ENCODE data around the gene ABCC3. TPM values are rescaled to one million over a fixed set of nuclear protein-coding genes. Genes with fewer than 3 reads are reported as not detected.
A peak's percentile ranks its signal among the peaks of the same experiment; 100 is the strongest.

ABCC3 gene
- total and polyA plus RNA-seq, 9 of the 15 experiments (the other 6 are each of a cell fraction or from before 2014, with no cell fraction given), result 0.03 to 1.6 (median 0.42) TPM; not detected in 5

DNA sequence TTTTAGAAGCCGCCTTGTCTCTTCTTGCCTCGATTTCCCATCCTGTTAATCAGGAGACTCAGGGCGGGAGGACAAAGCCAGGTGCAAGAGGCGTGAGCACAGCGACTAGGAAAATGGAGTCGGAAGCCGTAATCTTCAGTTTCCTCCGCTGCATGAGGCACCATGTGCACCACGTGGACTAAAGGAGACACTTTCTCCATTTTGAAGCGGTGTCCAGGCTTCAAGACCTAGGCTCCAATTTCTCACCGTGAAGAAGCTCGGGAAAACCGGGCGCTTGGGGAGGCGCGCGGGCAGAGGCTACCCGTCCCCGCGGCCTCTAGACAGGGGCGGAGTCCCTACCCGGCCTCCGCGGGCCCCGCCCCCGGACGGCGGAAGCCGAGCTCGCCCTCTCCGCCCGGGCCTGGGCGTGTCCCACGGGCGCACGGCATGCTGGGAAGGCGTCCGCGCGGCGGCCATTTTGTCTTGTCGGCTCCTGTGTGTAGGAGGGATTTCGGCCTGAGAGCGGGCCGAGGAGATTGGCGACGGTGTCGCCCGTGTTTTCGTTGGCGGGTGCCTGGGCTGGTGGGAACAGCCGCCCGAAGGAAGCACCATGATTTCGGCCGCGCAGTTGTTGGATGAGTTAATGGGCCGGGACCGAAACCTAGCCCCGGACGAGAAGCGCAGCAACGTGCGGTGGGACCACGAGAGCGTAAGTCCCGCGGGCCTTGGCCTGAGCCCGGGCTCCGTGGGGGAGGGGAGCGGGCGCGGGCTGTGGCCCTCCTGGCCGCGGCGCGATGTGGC lies 84.7 kb downstream of the ABCC3 start, which contains the start of gene LUC7L3 (continued):
- TF ChIP-seq, protein P1, sequence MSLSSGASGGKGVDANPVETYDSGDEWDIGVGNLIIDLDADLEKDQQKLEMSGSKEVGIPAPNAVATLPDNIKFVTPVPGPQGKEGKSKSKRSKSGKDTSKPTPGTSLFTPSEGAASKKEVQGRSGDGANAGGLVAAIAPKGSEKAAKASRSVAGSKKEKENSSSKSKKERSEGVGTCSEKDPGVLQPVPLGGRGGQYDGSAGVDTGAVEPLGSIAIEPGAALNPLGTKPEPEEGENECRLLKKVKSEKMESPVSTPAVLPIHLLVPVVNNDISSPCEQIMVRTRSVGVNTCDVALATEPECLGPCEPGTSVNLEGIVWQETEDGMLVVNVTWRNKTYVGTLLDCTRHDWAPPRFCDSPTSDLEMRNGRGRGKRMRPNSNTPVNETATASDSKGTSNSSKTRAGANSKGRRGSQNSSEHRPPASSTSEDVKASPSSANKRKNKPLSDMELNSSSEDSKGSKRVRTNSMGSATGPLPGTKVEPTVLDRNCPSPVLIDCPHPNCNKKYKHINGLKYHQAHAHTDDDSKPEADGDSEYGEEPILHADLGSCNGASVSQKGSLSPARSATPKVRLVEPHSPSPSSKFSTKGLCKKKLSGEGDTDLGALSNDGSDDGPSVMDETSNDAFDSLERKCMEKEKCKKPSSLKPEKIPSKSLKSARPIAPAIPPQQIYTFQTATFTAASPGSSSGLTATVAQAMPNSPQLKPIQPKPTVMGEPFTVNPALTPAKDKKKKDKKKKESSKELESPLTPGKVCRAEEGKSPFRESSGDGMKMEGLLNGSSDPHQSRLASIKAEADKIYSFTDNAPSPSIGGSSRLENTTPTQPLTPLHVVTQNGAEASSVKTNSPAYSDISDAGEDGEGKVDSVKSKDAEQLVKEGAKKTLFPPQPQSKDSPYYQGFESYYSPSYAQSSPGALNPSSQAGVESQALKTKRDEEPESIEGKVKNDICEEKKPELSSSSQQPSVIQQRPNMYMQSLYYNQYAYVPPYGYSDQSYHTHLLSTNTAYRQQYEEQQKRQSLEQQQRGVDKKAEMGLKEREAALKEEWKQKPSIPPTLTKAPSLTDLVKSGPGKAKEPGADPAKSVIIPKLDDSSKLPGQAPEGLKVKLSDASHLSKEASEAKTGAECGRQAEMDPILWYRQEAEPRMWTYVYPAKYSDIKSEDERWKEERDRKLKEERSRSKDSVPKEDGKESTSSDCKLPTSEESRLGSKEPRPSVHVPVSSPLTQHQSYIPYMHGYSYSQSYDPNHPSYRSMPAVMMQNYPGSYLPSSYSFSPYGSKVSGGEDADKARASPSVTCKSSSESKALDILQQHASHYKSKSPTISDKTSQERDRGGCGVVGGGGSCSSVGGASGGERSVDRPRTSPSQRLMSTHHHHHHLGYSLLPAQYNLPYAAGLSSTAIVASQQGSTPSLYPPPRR (CRISPR knock-in tag; IDR thresholded peaks at IDR 0.05; ENCODE audit: borderline replicate concordance), result peak; percentile 52; the same call in 1 of the 2 replicates
- TF ChIP-seq FOS (IDR thresholded peaks at IDR 0.05; ENCODE audit: extremely low read depth, insufficient read length) (no peak), CTBP1 (IDR thresholded peaks at IDR 0.05; ENCODE audit: borderline replicate concordance) (peak; percentile 59), SUPT5H (IDR thresholded peaks at IDR 0.05) (peak; percentile 98), SMARCB1 (IDR thresholded peaks at IDR 0.05; ENCODE audit: insufficient read length, low read depth) (no peak), ZNF354B (CRISPR knock-in tag; IDR thresholded peaks at IDR 0.05) (no peak), PTTG1 (tag; IDR thresholded peaks at IDR 0.05; ENCODE audit: low read depth) (no peak)
- TF ChIP-seq, protein P2, sequence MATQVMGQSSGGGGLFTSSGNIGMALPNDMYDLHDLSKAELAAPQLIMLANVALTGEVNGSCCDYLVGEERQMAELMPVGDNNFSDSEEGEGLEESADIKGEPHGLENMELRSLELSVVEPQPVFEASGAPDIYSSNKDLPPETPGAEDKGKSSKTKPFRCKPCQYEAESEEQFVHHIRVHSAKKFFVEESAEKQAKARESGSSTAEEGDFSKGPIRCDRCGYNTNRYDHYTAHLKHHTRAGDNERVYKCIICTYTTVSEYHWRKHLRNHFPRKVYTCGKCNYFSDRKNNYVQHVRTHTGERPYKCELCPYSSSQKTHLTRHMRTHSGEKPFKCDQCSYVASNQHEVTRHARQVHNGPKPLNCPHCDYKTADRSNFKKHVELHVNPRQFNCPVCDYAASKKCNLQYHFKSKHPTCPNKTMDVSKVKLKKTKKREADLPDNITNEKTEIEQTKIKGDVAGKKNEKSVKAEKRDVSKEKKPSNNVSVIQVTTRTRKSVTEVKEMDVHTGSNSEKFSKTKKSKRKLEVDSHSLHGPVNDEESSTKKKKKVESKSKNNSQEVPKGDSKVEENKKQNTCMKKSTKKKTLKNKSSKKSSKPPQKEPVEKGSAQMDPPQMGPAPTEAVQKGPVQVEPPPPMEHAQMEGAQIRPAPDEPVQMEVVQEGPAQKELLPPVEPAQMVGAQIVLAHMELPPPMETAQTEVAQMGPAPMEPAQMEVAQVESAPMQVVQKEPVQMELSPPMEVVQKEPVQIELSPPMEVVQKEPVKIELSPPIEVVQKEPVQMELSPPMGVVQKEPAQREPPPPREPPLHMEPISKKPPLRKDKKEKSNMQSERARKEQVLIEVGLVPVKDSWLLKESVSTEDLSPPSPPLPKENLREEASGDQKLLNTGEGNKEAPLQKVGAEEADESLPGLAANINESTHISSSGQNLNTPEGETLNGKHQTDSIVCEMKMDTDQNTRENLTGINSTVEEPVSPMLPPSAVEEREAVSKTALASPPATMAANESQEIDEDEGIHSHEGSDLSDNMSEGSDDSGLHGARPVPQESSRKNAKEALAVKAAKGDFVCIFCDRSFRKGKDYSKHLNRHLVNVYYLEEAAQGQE (IDR thresholded peaks at IDR 0.05; ENCODE audit: borderline replicate concordance), result no peak
- TF ChIP-seq, protein P2 (CRISPR knock-in tag; IDR thresholded peaks at IDR 0.05; ENCODE audit: low read depth), result no peak
- TF ChIP-seq, protein P3, sequence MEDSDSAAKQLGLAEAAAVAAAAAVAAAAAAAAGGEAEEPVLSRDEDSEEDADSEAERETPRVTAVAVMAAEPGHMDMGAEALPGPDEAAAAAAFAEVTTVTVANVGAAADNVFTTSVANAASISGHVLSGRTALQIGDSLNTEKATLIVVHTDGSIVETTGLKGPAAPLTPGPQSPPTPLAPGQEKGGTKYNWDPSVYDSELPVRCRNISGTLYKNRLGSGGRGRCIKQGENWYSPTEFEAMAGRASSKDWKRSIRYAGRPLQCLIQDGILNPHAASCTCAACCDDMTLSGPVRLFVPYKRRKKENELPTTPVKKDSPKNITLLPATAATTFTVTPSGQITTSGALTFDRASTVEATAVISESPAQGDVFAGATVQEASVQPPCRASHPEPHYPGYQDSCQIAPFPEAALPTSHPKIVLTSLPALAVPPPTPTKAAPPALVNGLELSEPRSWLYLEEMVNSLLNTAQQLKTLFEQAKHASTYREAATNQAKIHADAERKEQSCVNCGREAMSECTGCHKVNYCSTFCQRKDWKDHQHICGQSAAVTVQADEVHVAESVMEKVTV (CRISPR knock-in tag; IDR thresholded peaks at IDR 0.05), result 0 out of 2 replicates have a peak, but pooled peaks have one; percentile 33
